Measurements from ENCODE around the gene CAPN13. TPM values are rescaled to one million over a fixed set of nuclear protein-coding genes. Genes with fewer than 3 reads are reported as not detected.

The CAPN13 gene
- total RNA-seq, 2 donors from 2014 or later = 25.5 to 31.2 TPM

DNA sequence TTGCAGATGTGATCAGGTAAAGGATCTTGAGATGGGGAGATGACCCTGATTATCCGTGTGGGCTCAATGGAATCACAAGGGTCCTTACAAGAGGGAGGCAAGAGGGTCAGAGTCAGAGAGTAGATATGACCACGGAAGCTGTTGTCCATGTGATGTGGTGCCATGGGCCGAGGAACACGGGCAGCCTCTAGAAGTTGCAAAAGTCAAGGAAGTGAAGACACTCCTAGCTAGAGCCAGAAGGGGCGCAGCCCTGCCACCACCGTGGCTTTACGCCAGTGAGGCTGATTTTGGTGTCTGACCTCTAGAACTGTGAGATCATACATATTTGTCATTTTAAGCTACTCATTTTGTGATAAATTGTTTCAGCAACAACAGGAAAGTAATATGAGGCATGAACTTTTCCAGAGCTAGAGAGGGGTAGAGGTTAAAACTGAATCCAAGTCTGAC lies 114.4 kb downstream of the CAPN13 start:
- no peak overlapping the region for H3K27ac ChIP-seq
- no peak for TF ChIP-seq CTCF (IDR thresholded peaks at IDR 0.05)
- H3K9me3 ChIP-seq = no peaks in the 10 kb centered on the region
- no peak overlapping the region for H3K9ac ChIP-seq (ENCODE audit: low read depth in 2 of 2, low read length in 2 of 2)
- no peaks in the 10 kb centered on the region for H3K27me3 ChIP-seq
- no peak overlapping the region for H3K4me3 ChIP-seq
- intact Hi-C loops (cut with DNase I) = no loop called here
- H3K4me1 ChIP-seq = no peaks in the 10 kb centered on the region
- DNase-seq = no peak
- H3K36me3 ChIP-seq = no peaks in the 10 kb centered on the region

DNA sequence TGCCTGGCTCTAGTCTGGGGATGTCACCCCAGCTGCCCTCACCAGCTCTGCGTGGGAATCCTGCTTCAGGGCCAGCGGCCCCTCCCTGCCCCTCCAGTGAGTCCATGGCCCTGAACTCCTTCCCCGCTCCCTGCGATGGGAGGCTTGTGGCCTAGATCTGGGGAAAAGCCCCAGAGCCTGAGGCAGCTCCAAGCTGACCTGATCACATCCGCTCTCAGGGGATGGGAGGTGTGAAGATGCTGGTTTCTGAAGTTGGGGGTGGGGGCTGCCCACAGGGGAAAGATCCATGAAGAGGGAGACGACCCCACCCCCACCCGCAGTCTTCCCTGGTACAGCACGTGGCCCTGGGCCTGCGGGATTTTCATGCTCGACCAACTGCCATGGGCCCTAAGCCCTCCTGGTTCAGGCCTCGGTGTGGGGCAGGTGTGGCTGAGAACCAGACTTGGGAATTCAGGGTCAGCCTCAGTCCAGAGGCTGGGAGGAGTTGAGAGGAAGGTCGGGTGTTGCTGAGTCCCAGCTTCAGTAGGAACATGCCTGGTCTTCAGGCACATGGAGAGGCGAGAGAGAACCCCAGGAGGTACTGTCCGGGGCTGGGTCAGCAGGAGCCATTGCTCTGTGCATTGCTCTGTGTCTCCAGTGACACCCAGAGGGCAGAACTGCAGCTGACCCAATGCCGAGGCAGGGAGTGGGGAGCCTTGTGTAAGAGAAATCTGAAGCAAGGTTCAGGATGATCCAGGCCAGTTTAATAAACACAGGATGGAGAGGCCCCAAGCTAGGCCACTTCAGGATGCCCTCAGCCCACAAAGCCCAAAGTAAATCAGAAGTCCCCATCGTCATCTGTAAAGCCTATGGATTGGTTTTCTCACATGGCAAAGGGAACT lies 115.1 kb downstream of the CAPN13 start:
- TF ChIP-seq CTCF (IDR thresholded peaks at IDR 0.05) = no peak
- Histone ChIP-seq H3K27ac (no peak overlapping the region), H3K9me3 (no peaks in the 10 kb centered on the region), H3K9ac (ENCODE audit: low read depth in 2 of 2, low read length in 2 of 2) (no peak overlapping the region), H3K4me1 (no peaks in the 10 kb centered on the region), H3K27me3 (no peaks in the 10 kb centered on the region), H3K4me3 (no peak overlapping the region), H3K36me3 (no peaks in the 10 kb centered on the region)
- intact Hi-C loops (cut with DNase I) = no loop called here
- no peak for DNase-seq

- Histone ChIP-seq H3K9ac (ENCODE audit: low read depth in 2 of 2, low read length in 2 of 2) (no peak overlapping the region), H3K4me3 (no peak overlapping the region), H3K9me3 (no peaks in the 10 kb centered on the region), H3K36me3 (no peaks in the 10 kb centered on the region), H3K27me3 (no peaks in the 10 kb centered on the region), H3K4me1 (no peaks in the 10 kb centered on the region), H3K27ac (no peak overlapping the region)
- DNase-seq = no peak
- intact Hi-C loops (cut with DNase I) = no loop called here
- no peak for TF ChIP-seq CTCF (IDR thresholded peaks at IDR 0.05)
These were observed 115.9 kb downstream of the CAPN13 start for GRCh38 chr2:30691091-30691947.

GRCh38 chr2:30690126-30690561 lies 117.1 kb downstream of the CAPN13 start:
- H3K4me1 ChIP-seq = no peaks in the 10 kb centered on the region
- no peaks in the 10 kb centered on the region for H3K9me3 ChIP-seq
- intact Hi-C loops (cut with DNase I) = no loop called here
- no peak for TF ChIP-seq CTCF (IDR thresholded peaks at IDR 0.05)
- H3K4me3 ChIP-seq = no peak overlapping the region
- DNase-seq = no peak
- H3K27ac ChIP-seq = no peak overlapping the region
- no peaks in the 10 kb centered on the region for H3K27me3 ChIP-seq
- H3K36me3 ChIP-seq = no peaks in the 10 kb centered on the region
- H3K9ac ChIP-seq (ENCODE audit: low read depth in 2 of 2, low read length in 2 of 2) = no peak overlapping the region

DNA sequence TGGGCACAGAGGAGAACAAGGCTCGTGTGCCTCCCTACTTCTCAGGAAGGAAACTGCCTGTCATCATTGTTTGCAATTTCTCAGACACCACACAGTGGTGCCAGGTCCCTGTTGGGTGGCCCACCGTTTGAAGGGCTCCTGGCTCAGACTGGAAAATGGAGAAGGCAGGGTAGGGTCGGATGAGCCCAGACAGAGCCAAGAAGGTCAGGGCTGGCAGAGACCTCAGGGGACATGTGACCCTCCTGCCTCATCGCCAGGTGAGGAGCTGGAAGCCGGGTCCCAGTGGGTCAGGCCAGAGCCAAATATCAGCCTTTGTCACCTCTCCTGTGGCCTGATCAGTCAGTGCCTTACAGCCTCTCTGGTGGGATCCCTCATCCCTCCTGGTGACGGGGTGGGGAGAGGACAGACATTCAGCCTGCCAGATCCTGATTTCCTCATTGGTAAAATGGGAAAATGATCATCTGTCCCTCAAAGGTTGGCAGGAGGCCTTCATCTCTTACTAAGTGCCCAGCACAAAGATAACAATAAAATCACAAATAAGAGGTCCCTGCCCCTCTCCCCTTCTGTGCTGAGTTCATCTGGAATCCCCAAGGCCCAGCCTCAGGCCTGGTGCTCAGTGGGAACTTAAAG lies 117.6 kb downstream of the CAPN13 start:
- Histone ChIP-seq H3K4me3 (no peak overlapping the region), H3K27me3 (no peaks in the 10 kb centered on the region), H3K4me1 (no peaks in the 10 kb centered on the region), H3K9ac (ENCODE audit: low read depth in 2 of 2, low read length in 2 of 2) (no peak overlapping the region), H3K27ac (no peak overlapping the region), H3K36me3 (no peaks in the 10 kb centered on the region), H3K9me3 (no peaks in the 10 kb centered on the region)
- TF ChIP-seq CTCF (IDR thresholded peaks at IDR 0.05) = no peak
- intact Hi-C loops (cut with DNase I) = no loop called here
- DNase-seq = no peak
